M059J (cell line): ENCODE results near the gene TCF4. TPM values are rescaled to one million over a fixed set of nuclear protein-coding genes. Genes with fewer than 3 reads are reported as not detected.
A peak's percentile ranks its signal among the peaks of the same experiment; 100 is the strongest.

Experiments used
- DNase-seq: peaks from one replicate; pipeline ENCODE4 v3.0.0-alpha.2; 2012; ENCODE audit warnings: low read depth
- total RNA-seq: library from RNA; depleted of rRNA; stranded (reverse); fragments of >200 nt; shearing (Covaris generic); gene quantifications from 2 replicates; pipeline ENCODE4 v1.2.3, GENCODE V29; 2014

TCF4 gene
- total RNA-seq, 1 experiment from 2014 or later = 57.2 TPM

DNA sequence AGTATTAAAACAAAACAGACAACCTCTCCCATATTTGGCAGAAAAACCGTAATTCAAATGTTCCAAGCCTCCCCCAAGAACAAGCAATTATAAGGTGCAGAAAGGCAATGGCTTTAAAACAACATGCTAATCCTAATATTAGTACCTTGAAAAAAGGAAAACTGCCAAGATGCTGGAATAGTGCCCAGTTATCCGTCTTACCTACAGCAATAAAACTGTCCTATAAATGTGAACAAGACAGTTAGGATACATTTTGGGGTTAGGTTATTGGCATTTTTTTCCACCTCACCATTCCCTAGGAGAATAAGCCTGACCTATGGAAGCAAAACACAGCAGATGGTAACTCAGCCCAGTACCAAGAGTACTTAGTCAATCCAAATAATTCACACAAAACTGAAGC, 83.2 kb downstream of the TCF4 start:
- peak; percentile 44 for DNase-seq

DNA sequence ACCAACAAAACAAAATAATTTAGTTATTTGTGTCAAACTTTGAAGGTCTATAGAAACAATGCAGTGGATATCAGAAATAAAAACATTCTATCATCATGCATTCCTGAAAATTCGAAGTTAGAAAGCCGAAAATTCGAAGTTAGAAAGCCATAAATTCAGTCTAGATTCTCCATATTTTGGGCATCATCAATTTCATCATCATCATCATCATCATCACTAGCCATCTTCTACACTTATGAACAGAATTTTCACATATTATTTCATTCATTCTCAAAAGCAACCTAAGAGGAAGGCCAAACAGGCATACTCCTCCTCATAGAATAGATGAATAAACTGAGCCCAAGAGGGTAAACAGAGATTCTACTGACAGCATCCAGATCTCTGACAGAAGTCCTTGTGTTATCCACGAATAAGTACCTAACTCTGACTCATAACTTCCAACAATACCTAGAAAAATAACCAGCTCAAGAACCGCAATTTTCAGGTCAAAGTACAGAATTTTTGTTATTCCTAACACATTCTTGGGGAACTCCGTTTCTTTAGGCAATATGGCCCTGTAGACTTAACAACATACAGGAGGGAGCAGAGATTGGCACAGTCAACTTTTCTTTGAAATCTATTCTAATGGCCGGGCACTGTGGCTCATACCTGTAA, 84.7 kb downstream of the TCF4 start:
- peak; percentile 72 for DNase-seq

DNA sequence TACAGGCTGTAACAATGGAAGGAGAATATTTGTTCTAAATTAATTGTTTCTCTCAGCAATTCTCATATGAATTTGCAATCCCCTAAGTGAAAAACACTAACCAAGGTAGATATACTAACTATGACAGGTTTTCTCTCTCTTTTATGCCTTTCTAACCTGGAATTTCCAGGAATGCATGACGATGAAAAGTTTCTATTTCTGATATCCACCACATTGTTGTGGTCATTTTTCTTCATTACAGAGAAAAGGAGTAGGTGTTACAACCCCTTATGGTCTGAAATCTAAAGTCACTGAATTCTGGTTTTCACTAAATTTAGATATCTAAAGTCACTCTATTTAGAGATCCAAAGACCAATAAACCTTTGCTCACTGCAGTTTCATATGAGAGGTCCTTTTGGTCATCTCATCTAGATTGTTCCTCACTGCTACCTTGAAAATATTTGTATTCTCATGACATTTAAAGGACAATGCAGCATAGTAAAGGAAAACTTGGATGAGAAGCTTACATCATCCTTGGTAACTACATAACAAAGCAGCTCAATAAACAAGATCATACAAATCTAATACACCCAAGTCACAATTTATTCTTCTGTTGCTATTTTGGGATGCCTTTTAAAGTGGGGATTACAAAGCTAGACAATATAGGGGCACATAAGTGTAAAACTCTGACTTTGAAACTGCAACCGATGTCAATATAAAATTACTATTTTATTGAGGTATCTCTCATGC, 85.8 kb downstream of the TCF4 start:
- DNase-seq = peak; percentile 76

DNA sequence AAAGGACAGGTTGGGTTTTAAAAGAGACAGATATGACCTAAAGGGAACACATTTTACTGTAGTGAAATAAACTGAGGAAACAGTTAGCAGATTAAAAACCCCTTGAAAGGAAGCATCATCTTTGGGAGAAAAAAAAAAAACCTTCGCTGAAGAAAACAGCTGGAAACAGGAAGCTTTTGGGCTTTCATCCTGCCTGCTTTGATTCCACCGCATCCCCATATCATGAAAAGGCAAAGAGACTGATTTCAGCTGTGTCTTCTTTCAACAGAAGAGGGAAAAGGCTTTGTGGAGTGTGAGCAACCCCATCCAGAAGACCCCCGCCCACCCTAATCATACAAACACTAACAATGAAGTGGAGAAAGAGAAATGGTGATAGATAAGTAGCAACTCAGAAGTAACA, 86.4 kb downstream of the TCF4 start:
- DNase-seq = peak; percentile 43

DNA sequence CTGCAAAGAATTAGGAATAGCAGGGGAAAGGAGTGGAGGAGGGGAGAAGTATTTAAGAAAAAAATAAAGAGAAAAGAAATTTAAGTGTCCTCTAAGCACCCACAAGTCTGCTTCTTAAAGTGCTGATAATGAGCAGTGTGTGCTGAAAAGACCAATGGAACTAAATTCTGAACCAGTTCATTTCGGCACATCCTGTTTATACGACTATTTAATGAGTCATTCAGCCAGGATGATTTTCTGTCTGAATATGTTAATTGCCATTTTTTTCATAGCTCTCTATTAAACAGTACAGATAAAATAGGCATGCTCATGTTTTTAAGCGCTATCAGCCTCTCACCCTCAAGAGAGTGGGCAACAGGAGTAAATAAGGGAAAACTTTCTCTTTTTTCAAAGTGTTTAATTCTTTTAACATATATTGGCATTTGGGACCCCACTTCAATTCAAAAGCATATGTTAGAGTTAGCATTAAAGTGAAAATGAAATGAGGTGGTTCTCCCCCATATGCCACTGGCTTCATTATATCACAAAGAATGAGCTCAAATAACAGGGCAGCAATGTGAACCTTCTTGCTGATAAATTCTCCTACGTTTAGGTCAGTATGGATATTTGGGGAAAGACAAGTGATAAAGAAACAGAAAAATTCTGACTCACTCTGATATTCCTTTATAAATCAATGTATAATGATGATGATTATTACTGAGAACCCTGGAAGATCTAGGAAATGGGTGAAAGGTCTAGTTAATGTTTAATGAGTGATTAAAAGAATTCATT, 87.5 kb downstream of the TCF4 start:
- DNase-seq = peak; percentile 93

DNA sequence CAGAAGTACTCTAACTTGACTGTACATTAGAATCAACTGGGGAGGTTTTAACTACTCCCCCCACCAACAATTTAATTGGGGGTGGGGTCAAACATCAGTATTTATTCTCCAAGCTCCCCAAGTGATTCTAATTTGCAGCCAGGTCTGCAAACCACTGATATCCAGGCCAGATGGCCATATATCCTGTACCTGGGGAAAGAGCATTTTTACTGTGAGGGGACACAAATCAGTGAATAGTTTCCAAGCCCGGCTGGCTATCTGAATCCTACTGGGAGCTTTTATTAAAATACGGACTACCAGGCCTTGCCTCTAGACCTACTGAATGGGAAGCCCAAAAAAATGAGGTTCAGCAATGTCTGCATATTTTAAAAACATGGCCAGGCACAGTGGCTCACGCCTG, 88.5 kb downstream of the TCF4 start:
- DNase-seq = no peak

DNA sequence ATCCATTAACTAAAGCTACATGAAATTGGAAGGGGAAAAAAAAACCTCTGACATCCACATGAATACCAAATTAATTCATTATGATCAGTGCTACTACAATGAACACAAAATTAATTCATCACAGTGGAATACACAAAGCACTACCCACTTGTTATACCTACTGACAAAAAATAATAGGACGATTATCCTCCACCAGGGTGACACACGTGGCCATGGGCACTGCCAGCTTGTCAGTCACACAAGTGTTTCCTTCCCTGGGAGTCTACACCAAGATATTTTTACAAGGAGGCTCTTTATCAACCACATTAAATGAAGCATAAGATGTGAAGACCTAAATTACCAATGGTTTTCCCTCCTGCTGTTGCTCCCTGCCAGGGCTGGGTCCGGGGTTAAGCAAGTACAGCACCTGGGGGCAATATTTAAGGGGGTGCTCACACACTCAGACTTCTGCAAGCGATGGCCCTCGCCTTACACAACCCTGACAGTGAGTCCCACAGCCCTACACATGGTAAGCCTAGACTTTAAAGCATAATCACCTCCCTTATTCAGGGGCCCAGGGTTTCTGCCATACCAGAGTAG, 90.1 kb downstream of the TCF4 start:
- peak; percentile 82 for DNase-seq

DNA sequence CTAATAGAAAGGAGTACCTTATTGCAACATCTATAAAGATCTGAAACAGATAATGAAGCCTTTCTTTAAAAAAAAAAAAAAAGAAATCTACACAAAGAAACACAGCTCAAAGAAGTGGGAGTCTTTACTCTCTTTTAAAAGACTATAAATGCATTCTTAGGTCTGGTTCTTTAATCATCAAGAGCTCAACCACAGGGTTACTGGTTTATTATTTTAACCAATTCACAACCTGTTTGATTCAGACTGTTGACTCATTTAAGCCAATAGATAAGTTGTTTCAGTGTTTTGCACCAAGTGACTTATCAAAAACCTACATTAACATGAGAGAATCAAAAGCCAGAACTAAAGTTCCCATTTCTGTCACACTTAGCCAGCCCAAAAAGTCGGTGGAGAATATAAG, 93.1 kb downstream of the TCF4 start:
- peak; percentile 79 for DNase-seq

DNA sequence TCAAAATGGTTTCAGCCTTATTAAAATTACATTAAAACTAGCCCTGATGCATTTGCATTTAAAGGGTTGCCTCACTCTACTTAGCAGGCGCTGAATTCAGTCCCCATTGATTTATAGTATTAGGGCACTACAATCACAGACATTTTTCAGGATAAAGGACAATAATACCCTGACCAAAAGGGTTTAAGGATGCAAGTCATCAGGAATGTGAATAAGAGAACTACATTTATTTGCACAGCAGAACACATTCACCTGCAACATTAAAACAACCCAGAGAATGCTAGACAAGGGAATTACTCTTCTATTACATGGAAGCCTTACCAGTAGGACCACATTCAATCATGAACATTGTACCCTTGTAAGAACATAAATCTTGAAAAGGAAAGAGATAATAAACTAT, 93.6 kb downstream of the TCF4 start:
- no peak for DNase-seq

DNA sequence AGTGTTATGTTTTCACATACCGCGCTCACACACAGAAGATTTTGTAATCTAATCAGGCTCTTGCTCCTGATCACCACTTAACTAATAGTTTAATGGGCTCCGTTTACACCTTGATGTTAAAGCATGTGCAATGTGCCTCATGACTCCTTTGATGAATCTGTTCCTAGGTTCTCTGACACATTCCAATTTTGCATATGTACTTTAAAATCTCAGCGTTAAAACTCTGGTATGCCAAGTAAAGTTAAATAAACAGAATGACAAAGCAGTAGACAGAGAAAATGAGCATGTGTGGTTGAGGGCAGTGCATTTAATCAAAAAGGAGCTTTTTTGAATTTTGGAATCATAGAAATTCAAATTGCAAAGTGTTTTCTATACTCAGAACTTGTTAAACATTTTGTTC, 96.4 kb downstream of the TCF4 start:
- DNase-seq = no peak

DNA sequence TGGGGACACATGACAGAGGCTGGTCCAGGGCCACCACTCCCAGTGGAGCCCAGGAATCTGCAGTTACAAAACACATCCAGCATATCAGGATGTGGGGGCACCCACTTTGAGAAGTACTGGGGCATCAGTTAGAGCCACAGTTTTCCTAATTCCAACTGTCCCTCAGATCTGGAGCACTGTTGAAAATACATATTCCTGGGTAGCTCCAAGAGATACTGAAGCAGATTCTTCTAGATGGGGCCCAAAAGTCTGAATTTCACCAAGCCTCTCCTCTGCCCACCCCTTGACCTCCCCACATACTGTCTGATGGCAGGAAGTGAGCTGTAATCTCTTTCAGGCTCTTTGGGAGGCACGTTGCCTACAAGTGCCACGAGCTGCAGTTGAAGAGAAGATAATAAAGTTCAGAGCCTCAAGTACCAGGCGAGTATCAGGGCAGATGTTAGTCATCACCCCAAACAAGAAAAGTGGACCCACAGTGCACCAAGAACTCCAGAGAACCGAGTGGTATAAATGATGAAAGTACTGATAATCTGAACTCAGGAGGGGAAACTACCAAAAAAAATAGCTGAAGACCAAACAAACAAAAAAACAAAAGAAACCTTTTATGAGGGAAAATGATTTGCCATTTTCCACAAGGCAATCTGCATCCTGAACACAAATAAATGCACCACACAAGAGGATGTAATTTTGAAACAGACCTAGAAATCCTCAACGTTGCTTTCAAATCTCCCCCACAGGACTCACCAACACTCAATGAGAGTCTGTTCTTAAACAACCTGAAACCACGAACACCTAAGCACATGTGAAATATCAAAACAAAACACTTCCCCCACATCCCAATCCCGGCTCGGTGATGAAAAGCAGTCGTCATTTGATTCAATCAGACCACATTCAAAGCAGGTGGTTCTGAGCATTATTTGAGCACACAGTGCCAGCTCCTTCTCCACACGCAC, 98.7 kb downstream of the TCF4 start:
- no peak for DNase-seq

DNA sequence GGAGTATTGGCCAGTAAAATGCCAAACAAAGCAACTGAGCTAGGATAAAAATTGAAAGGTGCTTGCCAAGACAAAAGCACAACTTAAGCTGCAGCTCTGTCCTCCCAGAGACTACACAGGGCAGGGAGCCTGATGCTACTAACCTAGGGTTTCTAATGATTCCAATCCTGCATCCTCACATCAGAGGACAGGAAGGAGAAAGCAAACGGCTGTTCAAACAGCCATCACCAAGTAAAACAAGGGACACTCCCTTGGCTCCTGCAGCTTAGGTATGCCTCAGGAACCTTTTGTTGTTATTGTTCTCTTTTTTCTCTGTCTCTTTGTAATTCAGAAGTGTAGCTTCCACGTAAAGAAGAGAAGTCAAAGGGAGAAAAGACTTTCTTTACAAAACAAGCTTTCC, 99.5 kb downstream of the TCF4 start:
- DNase-seq = no peak

DNA sequence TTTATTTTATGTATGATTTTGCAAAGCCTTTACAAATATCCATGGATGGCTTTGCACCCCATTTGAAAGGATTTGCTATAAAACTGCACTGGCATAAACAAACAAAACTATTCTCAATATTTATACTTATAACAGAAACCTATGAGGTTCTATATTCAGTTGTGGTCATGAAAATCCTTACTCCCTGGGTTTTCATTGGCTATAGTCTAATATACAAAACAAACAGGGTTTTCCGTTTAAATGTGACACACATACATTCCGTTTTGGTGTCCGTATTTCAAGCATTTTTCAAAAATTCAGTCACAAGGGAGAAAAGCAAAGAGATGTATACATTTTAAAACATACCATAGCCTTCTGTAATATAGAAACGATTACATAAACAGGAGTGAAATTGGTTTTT, 100.0 kb downstream of the TCF4 start:
- DNase-seq = no peak

DNA sequence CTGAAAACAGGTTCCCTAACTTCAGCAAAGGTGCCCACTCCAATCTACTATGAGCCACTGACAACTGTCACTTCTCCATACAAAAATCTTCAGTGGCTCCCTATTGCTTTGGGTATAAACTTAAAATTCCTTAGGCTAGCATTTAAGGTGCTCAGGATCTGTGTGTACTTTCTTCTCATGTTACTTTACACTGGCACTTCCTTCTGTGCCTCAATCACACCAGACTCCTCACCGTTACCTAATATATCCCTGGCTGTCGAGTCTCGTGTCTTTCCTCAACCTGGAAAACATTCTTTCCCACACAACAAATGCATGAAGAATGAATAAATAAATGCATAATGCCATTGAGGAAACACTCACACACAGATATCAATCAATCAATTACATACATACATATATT, 101.1 kb downstream of the TCF4 start:
- DNase-seq = no peak

DNA sequence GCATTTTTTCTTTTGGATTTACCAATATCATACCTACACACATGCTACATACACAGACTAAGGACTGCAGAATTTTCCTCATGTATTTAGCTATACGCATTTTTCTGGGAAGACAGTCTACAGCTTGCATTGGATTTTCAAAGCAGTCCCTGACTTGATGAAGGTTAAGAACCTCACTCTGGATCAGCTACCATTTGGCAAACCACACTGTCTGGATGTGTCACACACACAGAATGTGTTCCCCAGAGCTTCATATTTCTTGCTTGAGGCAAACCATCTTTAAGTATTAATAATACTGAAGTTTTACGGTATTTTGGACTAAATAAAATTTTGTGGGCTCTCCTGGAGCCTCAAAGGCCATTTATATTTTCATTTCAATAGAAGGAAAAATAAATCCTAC, 102.3 kb downstream of the TCF4 start:
- DNase-seq = peak; percentile 68

DNA sequence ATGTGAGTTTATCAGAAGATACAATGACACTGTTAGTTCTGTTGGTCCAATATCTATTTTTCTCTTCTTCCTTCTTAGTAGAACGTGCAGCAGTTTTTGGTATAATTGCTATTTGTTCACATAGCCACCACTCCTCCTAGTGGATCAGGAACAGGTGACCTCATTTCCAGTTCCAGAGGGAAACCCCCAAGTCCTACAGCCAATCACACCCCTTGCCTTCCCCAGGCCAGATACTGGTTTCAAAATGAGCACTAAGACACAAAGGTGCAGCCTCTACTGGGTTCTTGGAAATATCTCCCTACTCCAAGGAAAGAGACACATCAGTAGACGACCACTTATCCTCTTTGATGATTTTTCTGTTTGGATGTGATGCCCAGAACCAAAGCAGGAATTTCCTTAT, 103.2 kb downstream of the TCF4 start:
- DNase-seq = no peak

DNA sequence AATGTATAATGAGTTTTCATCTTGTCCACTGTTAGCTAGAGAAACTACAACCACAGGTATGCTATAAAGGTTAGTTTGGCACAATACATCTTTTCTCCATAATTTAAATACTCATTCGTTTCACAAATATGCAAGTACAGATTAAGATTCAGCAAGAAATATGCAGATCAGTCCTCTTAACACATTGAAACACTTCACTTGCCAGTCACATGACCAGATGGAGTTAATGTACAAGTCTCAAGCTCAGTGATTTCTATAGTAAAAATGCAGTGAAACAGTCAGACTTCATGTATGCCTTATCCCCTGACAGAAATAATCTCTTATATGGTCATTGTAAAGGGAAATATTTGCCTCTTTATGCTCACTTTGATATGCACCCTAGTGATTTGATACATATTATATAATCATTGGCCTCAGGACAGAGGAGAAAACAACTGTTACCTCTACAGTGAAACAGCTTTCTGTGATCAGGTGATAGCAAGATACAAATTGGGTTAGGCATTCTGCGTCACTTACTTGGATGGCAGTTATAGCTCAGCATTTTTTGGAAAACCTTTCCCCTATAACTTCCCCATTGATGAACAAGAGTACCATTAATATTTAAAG, 104.6 kb downstream of the TCF4 start:
- no peak for DNase-seq

DNA sequence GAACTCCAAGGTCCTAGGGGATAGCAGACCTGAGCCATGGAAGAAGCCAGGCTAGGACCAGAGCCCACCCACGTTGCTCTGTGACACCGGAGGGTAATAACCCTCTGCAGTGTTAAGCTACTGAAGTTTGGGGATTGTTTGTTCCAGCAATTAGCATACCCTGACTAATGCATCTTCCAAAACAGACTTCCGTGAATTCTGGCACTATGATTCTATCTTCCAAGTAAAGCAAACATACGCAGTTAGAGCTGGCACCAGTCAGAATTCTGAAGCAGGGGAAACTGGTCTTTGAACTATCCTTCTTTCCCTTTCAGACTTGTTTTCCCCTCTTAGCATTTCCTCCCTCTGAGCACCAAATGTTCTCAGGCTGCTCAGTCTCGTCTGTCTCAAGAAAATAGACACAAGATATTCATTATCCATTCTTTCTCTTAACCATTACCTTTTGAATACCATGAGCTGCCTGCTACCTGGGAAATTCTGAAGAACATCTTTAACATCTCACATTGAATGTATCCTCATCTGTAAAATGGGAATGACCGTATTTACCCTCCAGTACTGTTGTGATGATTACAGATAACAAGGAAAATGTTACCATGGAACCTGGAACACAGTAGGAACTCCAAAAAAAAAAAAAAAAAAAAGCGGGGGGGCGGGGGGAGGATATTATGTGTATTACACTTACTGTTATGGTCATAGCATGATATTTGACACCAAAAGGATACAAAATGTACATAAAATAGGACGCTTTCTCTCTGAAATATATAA, 108.2 kb downstream of the TCF4 start:
- no peak for DNase-seq

DNA sequence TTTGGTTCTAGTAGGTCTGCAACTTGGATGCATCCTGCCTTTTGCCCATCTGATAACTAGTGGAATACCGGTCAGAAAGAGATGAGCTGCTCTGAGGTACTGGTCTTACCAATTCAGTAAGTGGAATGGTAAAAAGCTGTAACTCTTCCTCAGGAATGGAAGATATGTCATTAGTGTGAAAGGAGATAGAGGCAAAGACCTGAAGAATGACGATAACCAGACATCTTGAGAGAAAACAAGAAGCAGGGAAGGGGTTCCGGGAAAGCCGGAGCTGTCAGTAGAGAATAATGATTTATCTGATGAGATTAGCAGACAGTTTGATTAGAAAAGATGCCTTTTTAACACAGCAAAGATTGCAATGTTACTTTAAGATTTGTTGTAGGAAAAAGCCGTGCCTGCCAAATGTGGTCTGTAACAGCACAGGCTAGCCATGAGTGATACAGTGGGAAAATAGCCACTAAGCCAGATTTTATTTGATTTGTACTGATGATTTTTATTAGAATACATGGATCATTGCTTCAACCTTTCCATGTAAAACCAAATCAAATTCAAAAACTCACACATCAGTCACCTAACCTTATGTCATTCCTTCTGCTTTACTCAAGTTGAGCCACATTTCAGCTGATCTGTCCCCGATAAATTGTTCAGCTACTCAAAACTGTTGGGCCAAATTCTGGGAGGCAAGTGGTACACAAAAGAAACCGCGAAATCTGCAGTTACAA, 110.0 kb downstream of the TCF4 start:
- peak; percentile 58 for DNase-seq

DNA sequence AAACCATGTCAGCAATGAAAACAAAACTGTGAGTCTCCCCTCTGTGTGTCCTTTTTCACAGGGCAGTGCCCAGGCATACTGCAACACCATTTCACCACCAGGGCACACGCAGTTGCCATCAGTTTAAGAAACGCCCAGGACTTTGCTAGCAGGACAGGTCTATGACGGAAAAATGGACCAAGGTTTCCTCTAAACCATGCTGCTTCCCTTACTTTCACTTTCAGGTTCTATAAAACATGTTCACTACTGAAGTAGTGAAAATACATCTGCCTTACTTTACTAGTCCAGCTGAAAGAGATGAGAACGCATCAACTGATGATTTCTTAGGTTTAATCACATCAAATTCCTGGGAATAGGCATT, 110.5 kb downstream of the TCF4 start:
- DNase-seq = peak; percentile 75
